Suprapubic skin (tissue), 4 donors: Measurements from ENCODE around the gene MVD. TPM values are rescaled to one million over a fixed set of nuclear protein-coding genes. Genes with fewer than 3 reads are reported as not detected.

ENCODE experiments used
- DNase-seq, 2 donors: peaks; one replicate each; pipeline ENCODE4 v3.0.0-alpha.2; 2019; ENCODE audit warnings: low spot score in 2 of 2
- H3K27ac ChIP-seq: fragments of 200-600 bp; sonication (generic); one replicate; pipeline ENCODE4 v1.5.1; 2019
- H3K27me3 ChIP-seq: fragments of 200-600 bp; sonication (generic); one replicate; pipeline ENCODE4 v1.5.1; 2019
- H3K36me3 ChIP-seq: fragments of 200-600 bp; sonication (generic); one replicate; pipeline ENCODE4 v1.5.1; 2019
- H3K4me1 ChIP-seq: fragments of 200-600 bp; sonication (generic); one replicate; pipeline ENCODE4 v1.5.1; 2019
- H3K4me3 ChIP-seq: fragments of 200-600 bp; sonication (generic); one replicate; pipeline ENCODE4 v1.5.1; 2019; ENCODE audit warnings: mild to moderate bottlenecking
- H3K9me3 ChIP-seq: fragments of 200-600 bp; sonication (generic); one replicate; pipeline ENCODE4 v1.5.1; 2019
- EP300 ChIP-seq: sonication (generic); formaldehyde crosslinking; IDR thresholded peaks from one replicate; pipeline ENCODE4 v1.6.1; 2017; ENCODE audit warnings: antibody characterized with exemption
- POLR2A ChIP-seq, 2 donors: fragments of 450-650 bp; IDR thresholded peaks; one replicate each; pipeline ENCODE4 v1.6.1; 2017; ENCODE audit warnings: antibody characterized with exemption in 2 of 2, mild to moderate bottlenecking in 2 of 2, moderate library complexity in 2 of 2
- POLR2AphosphoS5 ChIP-seq, 3 donors: sonication (generic); formaldehyde crosslinking; IDR thresholded peaks; one replicate each; pipeline ENCODE4 v1.6.1; 2017; ENCODE audit warnings: antibody characterized with exemption in 3 of 3
- WGBS: methylation state at CpG from one replicate; pipeline ENCODE4 v1.1.5; 2018; 5-methylcytosine and 5-hydroxymethylcytosine counted together
- total RNA-seq, 4 donors: library from RNA; depleted of rRNA; stranded (reverse); fragments of >200 nt; gene quantifications; one replicate each; pipeline ENCODE4 v1.1.0, GENCODE V29; 2016
- TF ChIP-seq, protein P1 (sequence below), 2 donors: fragments of 200-600 bp in 1 of 2; fragments of 450-650 bp in 1 of 2; sonication (generic) in 1 of 2; IDR thresholded peaks; one replicate each; pipeline ENCODE4 v1.5.1; 2016 to 2019; ENCODE audit warnings: antibody characterized with exemption in 2 of 2, mild to moderate bottlenecking in 1 of 2, moderate library complexity in 1 of 2

MVD gene
- total RNA-seq, 4 donors from 2014 or later = 18.9 to 77.6 (median 44.7) TPM

- DNase-seq = no peak
- peaks cover 45% of the 10 kb centered on the region for H3K36me3 ChIP-seq
- no peaks in the 10 kb centered on the region for H3K27me3 ChIP-seq
- H3K4me3 ChIP-seq = no peak overlapping the region
- no peaks in the 10 kb centered on the region for H3K9me3 ChIP-seq
- H3K27ac ChIP-seq = no peak overlapping the region
- TF ChIP-seq POLR2AphosphoS5 (IDR thresholded peaks at IDR 0.05) (no peak), EP300 (no peak)
- TF ChIP-seq, protein P1, sequence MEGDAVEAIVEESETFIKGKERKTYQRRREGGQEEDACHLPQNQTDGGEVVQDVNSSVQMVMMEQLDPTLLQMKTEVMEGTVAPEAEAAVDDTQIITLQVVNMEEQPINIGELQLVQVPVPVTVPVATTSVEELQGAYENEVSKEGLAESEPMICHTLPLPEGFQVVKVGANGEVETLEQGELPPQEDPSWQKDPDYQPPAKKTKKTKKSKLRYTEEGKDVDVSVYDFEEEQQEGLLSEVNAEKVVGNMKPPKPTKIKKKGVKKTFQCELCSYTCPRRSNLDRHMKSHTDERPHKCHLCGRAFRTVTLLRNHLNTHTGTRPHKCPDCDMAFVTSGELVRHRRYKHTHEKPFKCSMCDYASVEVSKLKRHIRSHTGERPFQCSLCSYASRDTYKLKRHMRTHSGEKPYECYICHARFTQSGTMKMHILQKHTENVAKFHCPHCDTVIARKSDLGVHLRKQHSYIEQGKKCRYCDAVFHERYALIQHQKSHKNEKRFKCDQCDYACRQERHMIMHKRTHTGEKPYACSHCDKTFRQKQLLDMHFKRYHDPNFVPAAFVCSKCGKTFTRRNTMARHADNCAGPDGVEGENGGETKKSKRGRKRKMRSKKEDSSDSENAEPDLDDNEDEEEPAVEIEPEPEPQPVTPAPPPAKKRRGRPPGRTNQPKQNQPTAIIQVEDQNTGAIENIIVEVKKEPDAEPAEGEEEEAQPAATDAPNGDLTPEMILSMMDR (IDR thresholded peaks at IDR 0.05) = no peak
- H3K4me1 ChIP-seq = peaks cover 7% of the 10 kb centered on the region
- WGBS = 89% methylated on average over 19 of the region's 20 CpGs
These were observed 44.5 kb downstream of the MVD start for GRCh38 chr16:88618182-88618955.

DNA sequence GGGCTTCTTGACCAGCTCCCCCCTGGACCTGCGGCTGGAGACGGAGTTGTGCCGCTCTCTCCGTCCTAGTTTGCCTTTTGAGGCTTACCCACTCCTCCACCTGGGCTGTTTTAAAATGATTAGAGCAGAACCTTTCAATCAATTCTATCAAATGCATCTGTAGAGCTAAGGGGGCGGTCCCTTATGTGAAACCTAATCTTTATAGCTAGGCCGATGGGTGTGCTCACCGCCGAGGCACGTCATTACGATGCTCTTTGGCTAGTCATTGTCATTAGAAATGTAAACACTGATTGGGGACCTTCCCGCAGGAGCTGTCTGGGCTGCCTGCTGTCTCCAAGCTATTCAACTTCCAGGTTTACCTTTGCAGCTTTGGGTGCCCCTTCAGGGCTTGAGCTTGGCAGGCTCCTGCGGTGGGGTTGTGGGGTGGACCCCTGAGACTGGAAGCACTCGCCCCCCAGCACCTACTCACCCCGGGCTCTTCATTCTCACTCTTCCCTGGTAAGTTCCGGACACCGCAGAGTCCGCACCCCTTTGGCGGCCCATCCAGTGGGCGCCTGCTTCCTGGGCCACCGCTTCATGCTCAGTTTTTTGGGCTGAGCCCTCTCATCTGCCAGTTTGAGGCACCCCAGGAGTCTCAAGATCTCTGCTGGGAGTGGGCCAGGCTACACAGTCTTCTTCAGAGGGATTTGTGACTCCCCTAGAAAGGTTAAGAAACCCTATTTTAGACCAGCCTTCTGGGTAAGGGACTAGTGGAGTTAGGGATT lies 45.4 kb downstream of the MVD start:
- Histone ChIP-seq H3K27me3 (no peaks in the 10 kb centered on the region), H3K4me3 (no peak overlapping the region), H3K9me3 (no peaks in the 10 kb centered on the region), H3K36me3 (peaks cover 37% of the 10 kb centered on the region), H3K27ac (no peak overlapping the region), H3K4me1 (peaks cover 7% of the 10 kb centered on the region)
- DNase-seq = no peak
- WGBS = 95% methylated on average over 20 of the region's 20 CpGs
- TF ChIP-seq POLR2A (IDR thresholded peaks at IDR 0.05) (no peak), POLR2AphosphoS5 (IDR thresholded peaks at IDR 0.05) (no peak), EP300 (no peak)
- TF ChIP-seq, protein P1 (IDR thresholded peaks at IDR 0.05) = no peak

DNA sequence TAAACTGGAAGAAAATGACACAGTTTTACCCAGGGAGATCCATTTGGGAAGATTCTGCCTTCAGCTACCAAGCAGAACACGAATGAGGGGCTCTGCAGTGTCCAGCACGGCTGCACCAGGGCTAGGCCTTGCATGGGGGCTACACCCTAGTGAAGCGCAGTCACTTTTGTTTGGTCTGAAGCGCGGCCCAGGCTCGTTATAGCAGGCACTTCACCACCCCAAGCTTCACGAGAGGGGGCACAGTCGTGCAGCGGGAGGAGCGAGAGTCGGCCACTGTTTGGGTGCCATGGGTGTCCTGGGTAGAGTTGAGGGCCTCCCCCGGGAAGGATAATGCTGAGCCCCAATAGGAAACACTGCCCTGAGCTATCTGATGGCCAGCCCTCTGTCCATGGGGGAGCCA lies 46.2 kb downstream of the MVD start:
- no peak for TF ChIP-seq POLR2AphosphoS5 (IDR thresholded peaks at IDR 0.05)
- TF ChIP-seq, protein P1 (IDR thresholded peaks at IDR 0.05) = no peak
- no peak for TF ChIP-seq POLR2A (IDR thresholded peaks at IDR 0.05)
- no peak for TF ChIP-seq EP300
- Histone ChIP-seq H3K27ac (no peak overlapping the region), H3K4me3 (no peak overlapping the region), H3K36me3 (peaks cover 35% of the 10 kb centered on the region), H3K4me1 (peaks cover 7% of the 10 kb centered on the region), H3K27me3 (no peaks in the 10 kb centered on the region), H3K9me3 (no peaks in the 10 kb centered on the region)
- WGBS = 73% methylated on average over 10 of the region's 12 CpGs
- no peak for DNase-seq

DNA sequence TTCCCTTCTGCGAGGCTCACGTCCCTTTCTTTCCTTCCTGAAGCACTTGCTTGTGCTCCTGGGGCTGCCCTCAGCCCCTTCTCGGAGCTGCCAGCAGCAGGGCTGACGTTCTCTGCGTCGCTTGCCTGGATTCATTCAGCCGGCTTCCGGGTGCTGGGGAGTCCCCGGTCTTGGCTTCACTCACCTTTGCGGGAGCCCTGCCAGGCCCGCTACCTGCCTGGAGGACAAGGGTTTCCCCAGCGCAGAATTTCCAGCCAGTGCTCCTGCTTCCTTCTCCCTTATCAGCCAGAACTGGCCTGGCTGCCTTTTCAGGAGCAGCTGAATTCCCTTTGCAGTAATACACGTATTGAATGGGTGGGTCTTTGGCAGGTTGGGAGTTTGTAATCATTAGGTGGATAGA lies 46.6 kb downstream of the MVD start:
- H3K9me3 ChIP-seq = no peaks in the 10 kb centered on the region
- H3K4me1 ChIP-seq = peaks cover 7% of the 10 kb centered on the region
- no peaks in the 10 kb centered on the region for H3K27me3 ChIP-seq
- H3K27ac ChIP-seq = no peak overlapping the region
- WGBS = 55% methylated on average over 13 of the region's 13 CpGs
- TF ChIP-seq, protein P1 (IDR thresholded peaks at IDR 0.05) = no peak
- TF ChIP-seq EP300 (no peak), POLR2A (IDR thresholded peaks at IDR 0.05) (no peak), POLR2AphosphoS5 (IDR thresholded peaks at IDR 0.05) (no peak)
- H3K36me3 ChIP-seq = peaks cover 38% of the 10 kb centered on the region
- DNase-seq = no peak
- H3K4me3 ChIP-seq = no peak overlapping the region
